BJ (cell line): ENCODE data around the gene AGBL4. TPM values are rescaled to one million over a fixed set of nuclear protein-coding genes. Genes with fewer than 3 reads are reported as not detected.
"Not testable (repeated sequence)": the region's sequence is repeated elsewhere in the genome, so short reads cannot be mapped to it uniquely, and the experiment has no call there.

Experiments
- CTCF ChIA-PET: fragments of 350-600 bp; formaldehyde crosslinking; extraction: SDS; loops from one replicate; lab custom pipeline; 2021; ENCODE audit warnings: antibody characterized with exemption, inconsistent platforms; lab: Yijun Ruan, JAX
- POLR2A ChIA-PET: fragments of 300-600 bp; sonication (Branson Sonifier 250); formaldehyde crosslinking; extraction: SDS; loops from one replicate; lab custom pipeline; 2021; ENCODE audit warnings: antibody characterized with exemption; lab: Charles Lee
- DNase-seq: peaks from one replicate; pipeline ENCODE4 v3.0.0-alpha.2; 2011; ENCODE audit warnings: low read depth
- H3K27me3 ChIP-seq: 2 replicates; pipeline ENCODE4 v1.6.0; 2011; ENCODE audit warnings: low read length; ENCODE audit not compliant: control insufficient read depth, insufficient read depth
- H3K36me3 ChIP-seq: 2 replicates; pipeline ENCODE4 v1.5.1; 2011; ENCODE audit warnings: low read length; ENCODE audit not compliant: control insufficient read depth, insufficient read depth
- H3K4me3 ChIP-seq: 2 replicates; pipeline ENCODE4 v1.5.1; 2011; ENCODE audit warnings: low read depth, mild to moderate bottlenecking, control low read depth, low read length
- CTCF ChIP-seq: IDR thresholded peaks from 2 replicates; pipeline ENCODE4 v1.5.1; 2011; ENCODE audit warnings: low read depth, mild to moderate bottlenecking, control low read depth, inconsistent platforms, low read length, moderate library complexity; ENCODE audit not compliant: insufficient read depth
- polyA plus RNA-seq: library from polyadenylated mRNA; depleted of rRNA; stranded (reverse); fragments of >200 nt; gene quantifications from 2 replicates; pipeline ENCODE4 v1.2.3, GENCODE V29; 2011

The AGBL4 gene
- polyA plus RNA-seq, 1 experiment: not detected

- Histone ChIP-seq H3K27me3 (no peaks in the 10 kb centered on the region), H3K36me3 (no peaks in the 10 kb centered on the region), H3K4me3 (no peak overlapping the region)
- TF ChIP-seq CTCF: no peak
- DNase-seq: no peak
- POLR2A ChIA-PET: no interaction called here
- CTCF ChIA-PET: no interaction called here
These were observed 692.5 kb downstream of the AGBL4 start for GRCh38 chr1:49331066-49331852.

GRCh38 chr1:49323925-49324540 lies 699.7 kb downstream of the AGBL4 start:
- ChIA-PET CTCF (interaction anchor here (0.6 kb wide), 1 partner anchor 122 kb away, joined by 4 read pairs; no protein-coding TSS in a partner anchor), POLR2A (no interaction called here)
- no peak for DNase-seq
- no peaks in the 10 kb centered on the region for H3K27me3 ChIP-seq
- no peaks in the 10 kb centered on the region for H3K36me3 ChIP-seq
- no peak for TF ChIP-seq CTCF
- no peak overlapping the region for H3K4me3 ChIP-seq

- H3K27me3 ChIP-seq, DNase-seq, CTCF ChIA-PET, H3K36me3 ChIP-seq, H3K4me3 ChIP-seq, POLR2A ChIA-PET: not testable (repeated sequence)
These were observed 703.3 kb downstream of the AGBL4 start for GRCh38 chr1:49320493-49320892.

- Histone ChIP-seq H3K36me3 (no peaks in the 10 kb centered on the region), H3K4me3 (no peak overlapping the region), H3K27me3 (no peaks in the 10 kb centered on the region)
- DNase-seq: no peak
- no peak for TF ChIP-seq CTCF
- CTCF ChIA-PET: interaction anchor here (0.6 kb wide), 1 partner anchor 11 kb away, joined by 3 read pairs; no protein-coding TSS in a partner anchor
- POLR2A ChIA-PET: no interaction called here
These were observed 704.3 kb downstream of the AGBL4 start for GRCh38 chr1:49319426-49319963.

GRCh38 chr1:49318218-49318617 lies 705.5 kb downstream of the AGBL4 start:
- ChIA-PET POLR2A (no interaction called here), CTCF (no interaction called here)
- no peak for DNase-seq
- no peaks in the 10 kb centered on the region for H3K27me3 ChIP-seq
- no peak overlapping the region for H3K4me3 ChIP-seq
- no peak for TF ChIP-seq CTCF
- H3K36me3 ChIP-seq: no peaks in the 10 kb centered on the region
